ENCODE measurements around the gene TSN.

Gene TSN

DNA sequence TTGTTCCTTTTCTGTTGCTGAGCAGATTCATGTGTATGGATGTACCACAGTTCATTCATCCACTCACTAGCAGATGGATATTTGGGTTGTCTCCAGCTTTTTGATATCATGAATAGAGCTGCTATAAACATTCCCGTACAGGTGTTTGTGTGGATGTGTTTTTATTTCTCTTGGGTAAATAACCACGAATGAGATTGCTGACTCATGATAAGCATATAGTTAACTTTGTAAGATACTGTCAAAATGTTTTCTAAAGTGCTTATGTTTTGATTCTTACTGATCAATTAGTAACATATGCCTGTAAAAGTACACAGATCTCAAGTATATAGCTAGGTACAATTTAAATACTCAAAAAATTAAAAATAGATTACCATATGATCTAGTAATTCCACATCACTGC is 27.7 kb downstream of the TSN start:
- Histone ChIP-seq H3K27ac (no peak overlapping the region), H3K4me3 (no peak overlapping the region)
- DNase-seq (ENCODE audit: low spot score), result no peak
- TF ChIP-seq, protein P1, sequence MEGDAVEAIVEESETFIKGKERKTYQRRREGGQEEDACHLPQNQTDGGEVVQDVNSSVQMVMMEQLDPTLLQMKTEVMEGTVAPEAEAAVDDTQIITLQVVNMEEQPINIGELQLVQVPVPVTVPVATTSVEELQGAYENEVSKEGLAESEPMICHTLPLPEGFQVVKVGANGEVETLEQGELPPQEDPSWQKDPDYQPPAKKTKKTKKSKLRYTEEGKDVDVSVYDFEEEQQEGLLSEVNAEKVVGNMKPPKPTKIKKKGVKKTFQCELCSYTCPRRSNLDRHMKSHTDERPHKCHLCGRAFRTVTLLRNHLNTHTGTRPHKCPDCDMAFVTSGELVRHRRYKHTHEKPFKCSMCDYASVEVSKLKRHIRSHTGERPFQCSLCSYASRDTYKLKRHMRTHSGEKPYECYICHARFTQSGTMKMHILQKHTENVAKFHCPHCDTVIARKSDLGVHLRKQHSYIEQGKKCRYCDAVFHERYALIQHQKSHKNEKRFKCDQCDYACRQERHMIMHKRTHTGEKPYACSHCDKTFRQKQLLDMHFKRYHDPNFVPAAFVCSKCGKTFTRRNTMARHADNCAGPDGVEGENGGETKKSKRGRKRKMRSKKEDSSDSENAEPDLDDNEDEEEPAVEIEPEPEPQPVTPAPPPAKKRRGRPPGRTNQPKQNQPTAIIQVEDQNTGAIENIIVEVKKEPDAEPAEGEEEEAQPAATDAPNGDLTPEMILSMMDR (IDR thresholded peaks at IDR 0.05), result no peak

DNA sequence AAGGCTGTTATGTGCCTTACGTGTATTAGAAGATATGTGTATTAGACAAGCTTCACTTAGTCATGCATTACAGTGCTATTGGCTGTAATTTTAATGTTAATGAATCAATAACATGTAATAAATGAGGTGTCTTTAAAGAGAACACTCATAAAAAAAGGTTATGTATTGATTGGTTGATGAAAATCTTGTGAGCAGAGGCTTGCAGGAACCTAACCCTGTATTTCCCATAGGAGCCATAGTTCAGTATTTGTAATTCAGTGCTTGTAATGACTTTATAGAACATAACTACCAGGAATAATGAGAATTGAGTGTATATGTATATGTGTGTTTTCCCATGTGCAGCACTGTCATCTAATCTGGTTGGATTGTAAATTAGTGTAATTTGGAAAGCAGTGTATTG is 33.2 kb downstream of the TSN start:
- DNase-seq (ENCODE audit: low spot score), result no peak
- TF ChIP-seq, protein P1 (IDR thresholded peaks at IDR 0.05), result no peak
- no peak overlapping the region for H3K27ac ChIP-seq
- no peak overlapping the region for H3K4me3 ChIP-seq

DNA sequence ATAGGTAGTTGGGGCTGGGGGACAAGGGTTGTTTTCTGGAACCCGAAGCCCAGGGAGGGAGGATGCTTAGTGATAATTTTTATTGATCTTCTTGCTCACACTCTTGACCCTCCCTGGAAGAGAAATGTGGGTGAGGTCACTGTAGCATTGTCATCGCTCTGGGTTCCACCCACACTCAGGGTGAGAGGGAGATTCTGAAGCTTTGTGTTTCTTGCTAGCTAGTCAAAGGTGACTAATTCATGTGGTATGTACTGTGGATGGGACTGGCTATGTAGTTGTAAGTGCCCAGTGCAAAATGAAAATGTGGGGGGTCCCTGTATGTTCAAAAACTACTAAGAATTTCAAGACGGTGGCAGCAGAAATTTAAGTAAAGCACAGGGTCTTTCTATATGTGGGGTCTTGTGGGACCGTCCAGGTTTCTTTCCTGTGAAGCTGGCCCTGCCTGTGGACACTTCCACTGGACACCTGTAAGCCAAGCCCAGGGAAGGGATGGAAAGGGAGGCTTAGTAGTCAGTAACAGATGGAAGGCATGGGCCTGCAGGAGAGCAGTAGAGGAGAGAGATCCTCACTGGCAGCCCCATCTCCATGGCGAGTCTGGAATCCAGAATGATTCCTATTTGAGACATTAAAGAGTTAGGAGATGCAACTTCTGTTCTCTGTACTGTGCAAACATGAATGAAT is 35.0 kb downstream of the TSN start:
- DNase-seq (ENCODE audit: low spot score), result no peak
- Histone ChIP-seq H3K4me3 (no peak overlapping the region), H3K27ac (no peak overlapping the region)
- TF ChIP-seq, protein P1 (IDR thresholded peaks at IDR 0.05), result no peak

DNA sequence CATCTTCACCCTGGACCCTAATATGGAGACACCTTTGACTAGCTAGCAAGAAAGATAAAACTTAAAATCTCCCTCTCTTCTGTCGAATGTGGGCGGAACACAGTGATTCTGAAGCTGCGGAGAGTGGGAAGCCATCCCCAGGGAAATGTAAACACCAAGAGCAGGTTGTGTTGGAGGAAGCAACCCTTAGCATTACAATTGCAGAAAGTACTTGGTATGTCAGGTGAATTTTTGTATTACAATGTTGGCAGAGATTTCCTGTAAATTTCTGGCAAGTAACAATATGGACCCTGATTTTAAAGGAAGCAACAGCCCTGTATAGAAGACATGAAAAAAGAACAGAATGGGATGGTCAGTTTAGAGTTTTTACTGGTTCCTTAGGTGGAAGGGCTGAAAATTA is 35.8 kb downstream of the TSN start:
- TF ChIP-seq, protein P1 (IDR thresholded peaks at IDR 0.05), result no peak
- H3K27ac ChIP-seq, result no peak overlapping the region
- DNase-seq (ENCODE audit: low spot score), result no peak
- H3K4me3 ChIP-seq, result no peak overlapping the region

DNA sequence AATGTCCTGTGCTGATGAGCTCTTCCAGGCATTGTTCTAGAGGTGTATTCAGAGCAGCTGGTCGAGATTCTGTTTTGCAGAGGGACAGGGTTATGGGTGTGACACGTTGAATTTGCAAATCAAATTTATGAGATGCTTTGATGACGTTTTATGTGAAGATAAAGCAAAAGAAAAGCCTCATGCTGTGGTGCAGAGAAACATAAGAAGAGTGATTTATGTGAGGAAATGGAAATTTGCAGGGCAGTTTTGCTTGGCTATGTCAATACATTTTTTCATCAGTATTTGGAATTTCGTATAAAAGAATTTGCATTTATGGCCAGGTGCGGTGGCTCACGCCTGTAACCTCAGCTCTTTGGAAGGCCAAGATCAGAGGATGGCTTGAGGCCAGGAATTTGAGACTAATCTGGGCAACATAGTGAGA is 36.4 kb downstream of the TSN start:
- Histone ChIP-seq H3K4me3 (no peak overlapping the region), H3K27ac (no peak overlapping the region)
- DNase-seq (ENCODE audit: low spot score), result no peak
- TF ChIP-seq, protein P1 (IDR thresholded peaks at IDR 0.05), result no peak

DNA sequence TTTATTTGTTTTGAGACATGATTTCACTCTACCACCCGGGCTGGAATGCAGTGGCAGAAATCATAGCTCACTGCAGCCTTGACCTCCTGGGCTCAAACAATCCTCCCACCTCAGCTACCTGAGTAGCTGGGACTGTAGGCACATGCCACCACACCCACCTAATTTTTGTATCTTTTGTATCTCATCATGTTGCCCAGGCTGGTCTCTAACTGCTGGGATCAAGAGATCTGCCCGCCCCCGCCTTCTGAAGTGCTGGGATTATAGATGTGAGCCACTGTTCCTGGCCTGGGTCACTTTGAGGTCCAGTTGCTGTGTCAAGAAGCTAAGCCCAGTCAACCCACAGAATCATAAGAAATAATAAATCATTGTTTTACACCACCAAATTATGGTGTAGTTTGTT is 38.4 kb downstream of the TSN start:
- DNase-seq (ENCODE audit: low spot score), result no peak
- TF ChIP-seq, protein P1 (IDR thresholded peaks at IDR 0.05), result no peak
- no peak overlapping the region for H3K4me3 ChIP-seq
- H3K27ac ChIP-seq, result no peak overlapping the region

DNA sequence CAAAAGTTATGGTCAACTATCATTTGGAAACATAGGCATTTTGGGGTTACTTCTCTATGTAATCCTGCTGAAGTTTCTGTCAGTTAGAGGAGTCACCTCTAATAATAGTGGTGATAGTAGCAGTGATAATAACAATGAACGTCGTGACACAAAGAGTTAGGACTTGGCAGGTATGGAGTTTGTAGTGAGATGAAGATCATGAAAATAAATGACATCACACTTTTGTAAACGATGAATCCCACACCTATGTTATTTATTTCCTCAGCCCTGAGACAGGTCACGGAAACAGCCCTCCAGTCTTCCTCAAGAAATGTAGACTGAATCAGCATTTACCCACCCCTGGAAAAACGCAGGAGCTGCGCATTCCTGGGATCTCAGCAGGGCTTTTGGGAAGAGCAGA is 38.8 kb downstream of the TSN start:
- TF ChIP-seq, protein P1 (IDR thresholded peaks at IDR 0.05), result no peak
- H3K27ac ChIP-seq, result no peak overlapping the region

More for the DNA sequence above, 38.8 kb downstream of the TSN start:
- no peak for DNase-seq (ENCODE audit: low spot score)
- no peak overlapping the region for H3K4me3 ChIP-seq

All from coronary artery (tissue), 2 donors.